HG03108 (cell line): ENCODE measurements around the gene KSR2.
"Not testable (repeated sequence)": the region's sequence is repeated elsewhere in the genome, so short reads cannot be mapped to it uniquely, and the experiment has no call there.

Source experiments
- ATAC-seq: cut with Tn5 transposase; IDR thresholded peaks from one replicate; pipeline ENCODE4 v1.9.1; 2021; ENCODE audit warnings: moderate library complexity; ENCODE audit not compliant: unreplicated experiment

The KSR2 gene

GRCh38 chr12:117892441-117892840, 76.3 kb downstream of the KSR2 start:
- no peak for ATAC-seq

- ATAC-seq: not testable (repeated sequence)
Observed at GRCh38 chr12:117891265-117891664, 77.5 kb downstream of the KSR2 start.

- ATAC-seq: no peak
Observed at GRCh38 chr12:117890644-117891043, 78.1 kb downstream of the KSR2 start.

GRCh38 chr12:117890137-117890536, 78.7 kb downstream of the KSR2 start:
- ATAC-seq: no peak

GRCh38 chr12:117889098-117889497, 79.7 kb downstream of the KSR2 start:
- no peak for ATAC-seq

GRCh38 chr12:117885211-117885610, 83.6 kb downstream of the KSR2 start:
- no peak for ATAC-seq

- ATAC-seq: no peak
Observed at GRCh38 chr12:117884161-117884560, 84.6 kb downstream of the KSR2 start.

- no peak for ATAC-seq
Observed at GRCh38 chr12:117882603-117883184, 86.1 kb downstream of the KSR2 start.

GRCh38 chr12:117882181-117882580, 86.6 kb downstream of the KSR2 start:
- ATAC-seq: no peak

- no peak for ATAC-seq
Observed at GRCh38 chr12:117881517-117881916, 87.3 kb downstream of the KSR2 start.

GRCh38 chr12:117878605-117879004, 90.2 kb downstream of the KSR2 start:
- ATAC-seq: no peak

- ATAC-seq: no peak
Observed at GRCh38 chr12:117876436-117876816, 92.4 kb downstream of the KSR2 start.

- ATAC-seq: no peak
Observed at GRCh38 chr12:117875744-117876435, 92.9 kb downstream of the KSR2 start.

- ATAC-seq: no peak
Observed at GRCh38 chr12:117874842-117875434, 93.9 kb downstream of the KSR2 start.

GRCh38 chr12:117874198-117874597, 94.6 kb downstream of the KSR2 start:
- ATAC-seq: not testable (repeated sequence)

- ATAC-seq: no peak
Observed at GRCh38 chr12:117872546-117873169, 96.1 kb downstream of the KSR2 start.

GRCh38 chr12:117869551-117869950, 99.2 kb downstream of the KSR2 start:
- no peak for ATAC-seq

GRCh38 chr12:117867348-117867747, 101.4 kb downstream of the KSR2 start:
- no peak for ATAC-seq

- ATAC-seq: no peak
Observed at GRCh38 chr12:117865505-117865904, 103.3 kb downstream of the KSR2 start.

- no peak for ATAC-seq
Observed at GRCh38 chr12:117863002-117863709, 105.6 kb downstream of the KSR2 start.

GRCh38 chr12:117861691-117862090, 107.1 kb downstream of the KSR2 start:
- ATAC-seq: no peak
